ENCODE results near the gene ARFRP1. TPM values are rescaled to one million over a fixed set of nuclear protein-coding genes. Genes with fewer than 3 reads are reported as not detected.

Gene ARFRP1
- total RNA-seq, 1 experiment from 2014 or later, result 65.4 TPM

GRCh38 chr20:63686094-63686491 is 21.7 kb downstream of the ARFRP1 start:
- no peak for DNase-seq (ENCODE audit: unreplicated experiment)
- ChIA-PET POLR2A (interaction anchor here (1.0 to 2.0 kb wide), 2 partner anchors 13 to 28 kb away, joined by 3 to 14 read pairs; partner anchors contain the start of gene RTEL1), CTCF (interaction anchor here (1.2 kb wide), 1 partner anchor 70 kb away, joined by 3 read pairs; no protein-coding TSS in a partner anchor)
- intact Hi-C loops (cut with micrococcal nuclease), result no loop called here
- Mint-ChIP-seq H3K4me1 (ENCODE audit: insufficient read depth, unreplicated experiment) (peaks cover 6% of the 10 kb centered on the region), H3K36me3 (ENCODE audit: insufficient read depth, unreplicated experiment) (peaks cover 23% of the 10 kb centered on the region), H3K9me3 (ENCODE audit: unreplicated experiment) (no peaks in the 10 kb centered on the region), H3K27ac (ENCODE audit: low read depth, unreplicated experiment) (no peak overlapping the region), H3K27me3 (ENCODE audit: insufficient read depth, unreplicated experiment) (no peaks in the 10 kb centered on the region), H3K4me3 (ENCODE audit: unreplicated experiment) (no peak overlapping the region)
- TF ChIP-seq, protein P1, sequence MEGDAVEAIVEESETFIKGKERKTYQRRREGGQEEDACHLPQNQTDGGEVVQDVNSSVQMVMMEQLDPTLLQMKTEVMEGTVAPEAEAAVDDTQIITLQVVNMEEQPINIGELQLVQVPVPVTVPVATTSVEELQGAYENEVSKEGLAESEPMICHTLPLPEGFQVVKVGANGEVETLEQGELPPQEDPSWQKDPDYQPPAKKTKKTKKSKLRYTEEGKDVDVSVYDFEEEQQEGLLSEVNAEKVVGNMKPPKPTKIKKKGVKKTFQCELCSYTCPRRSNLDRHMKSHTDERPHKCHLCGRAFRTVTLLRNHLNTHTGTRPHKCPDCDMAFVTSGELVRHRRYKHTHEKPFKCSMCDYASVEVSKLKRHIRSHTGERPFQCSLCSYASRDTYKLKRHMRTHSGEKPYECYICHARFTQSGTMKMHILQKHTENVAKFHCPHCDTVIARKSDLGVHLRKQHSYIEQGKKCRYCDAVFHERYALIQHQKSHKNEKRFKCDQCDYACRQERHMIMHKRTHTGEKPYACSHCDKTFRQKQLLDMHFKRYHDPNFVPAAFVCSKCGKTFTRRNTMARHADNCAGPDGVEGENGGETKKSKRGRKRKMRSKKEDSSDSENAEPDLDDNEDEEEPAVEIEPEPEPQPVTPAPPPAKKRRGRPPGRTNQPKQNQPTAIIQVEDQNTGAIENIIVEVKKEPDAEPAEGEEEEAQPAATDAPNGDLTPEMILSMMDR (IDR thresholded peaks at IDR 0.05; ENCODE audit: unreplicated experiment), result no peak
- BruUV-seq (replicated peaks), result no TSS peak

GRCh38 chr20:63685269-63686026 is 22.3 kb downstream of the ARFRP1 start:
- Mint-ChIP-seq H3K9me3 (ENCODE audit: unreplicated experiment) (no peaks in the 10 kb centered on the region), H3K27me3 (ENCODE audit: insufficient read depth, unreplicated experiment) (no peaks in the 10 kb centered on the region), H3K27ac (ENCODE audit: low read depth, unreplicated experiment) (no peak overlapping the region), H3K36me3 (ENCODE audit: insufficient read depth, unreplicated experiment) (peaks cover 19% of the 10 kb centered on the region), H3K4me3 (ENCODE audit: unreplicated experiment) (no peak overlapping the region), H3K4me1 (ENCODE audit: insufficient read depth, unreplicated experiment) (peaks cover 6% of the 10 kb centered on the region)
- BruUV-seq (replicated peaks), result no TSS peak
- DNase-seq (ENCODE audit: unreplicated experiment), result no peak
- TF ChIP-seq, protein P1 (IDR thresholded peaks at IDR 0.05; ENCODE audit: unreplicated experiment), result no peak
- CTCF ChIA-PET, result no interaction called here
- intact Hi-C loops (cut with micrococcal nuclease), result no loop called here
- POLR2A ChIA-PET, result no interaction called here

DNA sequence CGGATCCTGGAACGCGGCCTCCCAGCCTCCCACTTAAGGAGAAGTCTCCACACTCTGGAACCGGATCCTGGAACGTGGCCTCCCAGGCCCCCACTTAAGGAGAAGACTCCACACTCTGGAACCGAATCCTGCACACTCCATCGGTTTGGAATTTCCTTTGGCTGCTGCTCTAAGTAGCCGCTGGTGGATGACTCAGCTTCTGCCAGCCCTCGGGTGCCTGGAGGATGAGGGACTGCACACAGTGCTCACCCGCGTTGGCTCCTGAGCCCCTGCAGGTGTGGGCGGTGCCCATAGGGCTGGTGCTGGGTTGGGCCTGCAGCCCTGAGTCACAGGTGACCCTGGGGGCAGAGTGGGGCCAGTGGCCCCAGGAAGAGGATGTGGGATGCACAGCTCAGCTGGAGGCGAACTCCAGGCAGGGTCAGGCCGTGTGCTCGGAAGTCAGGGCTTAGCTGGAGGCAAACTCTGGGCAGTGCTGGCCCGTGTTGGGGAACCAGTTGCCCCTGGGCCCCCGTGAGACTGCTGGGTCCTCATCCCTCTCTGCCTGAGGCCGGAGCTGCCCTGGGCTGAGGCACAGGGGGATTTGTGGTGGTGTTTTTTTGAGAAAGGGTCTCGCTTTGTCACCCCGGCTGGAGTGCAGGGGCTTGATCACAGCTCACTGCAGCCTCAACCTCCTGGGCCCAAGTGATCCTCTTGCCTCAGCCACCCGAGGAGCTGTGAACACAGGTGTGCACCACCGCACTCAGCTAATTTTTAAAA is 25.2 kb downstream of the ARFRP1 start:
- H3K36me3 Mint-ChIP-seq (ENCODE audit: insufficient read depth, unreplicated experiment), result peaks cover 18% of the 10 kb centered on the region
- H3K27me3 Mint-ChIP-seq (ENCODE audit: insufficient read depth, unreplicated experiment), result no peaks in the 10 kb centered on the region
- H3K27ac Mint-ChIP-seq (ENCODE audit: low read depth, unreplicated experiment), result peak overlapping the region; percentile 75
- TF ChIP-seq, protein P1 (IDR thresholded peaks at IDR 0.05; ENCODE audit: unreplicated experiment), result no peak
- H3K9me3 Mint-ChIP-seq (ENCODE audit: unreplicated experiment), result no peaks in the 10 kb centered on the region
- no TSS peak for BruUV-seq (replicated peaks)
- ChIA-PET POLR2A (interaction anchor here (0.6 to 4.9 kb wide), 24 partner anchors 9 to 1313 kb away, joined by 3 to 59 read pairs (median 4); partner anchors contain the start of genes ARFRP1, GMEB2, PPDPF and PTK6), CTCF (interaction anchor here (0.6 to 1.2 kb wide), 8 partner anchors 16 to 356 kb away, joined by 3 to 6 read pairs (median 4); no protein-coding TSS in a partner anchor)
- peak overlapping the region; percentile 53 for H3K4me3 Mint-ChIP-seq (ENCODE audit: unreplicated experiment)
- peak; percentile 99 for DNase-seq (ENCODE audit: unreplicated experiment)
- intact Hi-C loops (cut with micrococcal nuclease), result loop anchor here (1.0 to 2.0 kb wide), 2 partner anchors 16 to 54 kb away; no protein-coding TSS in a partner anchor
- H3K4me1 Mint-ChIP-seq (ENCODE audit: insufficient read depth, unreplicated experiment), result peaks cover 6% of the 10 kb centered on the region

Data from MCF 10A (cell line).